ENCODE data around the gene SLC1A7.

The SLC1A7 gene

DNA sequence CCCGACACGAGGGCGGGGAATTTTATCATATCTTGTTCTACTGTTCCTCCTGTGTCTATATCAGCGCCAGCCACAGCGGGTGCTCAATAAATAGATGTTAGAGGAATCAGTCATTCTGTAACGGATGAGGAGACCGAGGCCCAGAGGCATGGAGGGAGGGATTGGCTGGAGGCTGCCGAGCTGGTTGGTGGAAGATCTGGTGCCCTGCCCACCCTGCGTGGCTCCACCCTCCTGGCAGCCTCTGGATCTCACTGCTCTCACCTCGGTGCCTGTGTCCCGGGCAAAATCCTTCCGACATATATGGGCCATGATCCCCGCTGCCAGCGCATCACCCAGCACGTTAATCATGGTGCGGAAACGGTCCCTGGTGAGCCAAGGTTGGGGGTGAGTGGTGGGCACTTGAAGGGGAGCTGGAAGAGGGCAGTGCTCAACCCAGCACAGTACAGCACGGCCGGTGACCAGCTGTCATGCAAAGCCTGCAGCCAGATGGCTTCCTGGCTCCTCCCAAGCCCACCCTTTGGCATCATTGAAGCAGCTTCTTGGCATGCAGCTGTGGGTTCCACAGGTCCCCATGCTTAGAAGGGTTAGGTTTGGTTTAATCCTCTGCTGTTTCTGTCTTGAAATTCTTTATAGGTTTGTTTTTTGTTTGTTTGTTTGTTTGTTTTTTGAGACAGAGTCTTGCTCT is 53.7 kb downstream of the SLC1A7 start:
- DNase-seq: no peak

DNA sequence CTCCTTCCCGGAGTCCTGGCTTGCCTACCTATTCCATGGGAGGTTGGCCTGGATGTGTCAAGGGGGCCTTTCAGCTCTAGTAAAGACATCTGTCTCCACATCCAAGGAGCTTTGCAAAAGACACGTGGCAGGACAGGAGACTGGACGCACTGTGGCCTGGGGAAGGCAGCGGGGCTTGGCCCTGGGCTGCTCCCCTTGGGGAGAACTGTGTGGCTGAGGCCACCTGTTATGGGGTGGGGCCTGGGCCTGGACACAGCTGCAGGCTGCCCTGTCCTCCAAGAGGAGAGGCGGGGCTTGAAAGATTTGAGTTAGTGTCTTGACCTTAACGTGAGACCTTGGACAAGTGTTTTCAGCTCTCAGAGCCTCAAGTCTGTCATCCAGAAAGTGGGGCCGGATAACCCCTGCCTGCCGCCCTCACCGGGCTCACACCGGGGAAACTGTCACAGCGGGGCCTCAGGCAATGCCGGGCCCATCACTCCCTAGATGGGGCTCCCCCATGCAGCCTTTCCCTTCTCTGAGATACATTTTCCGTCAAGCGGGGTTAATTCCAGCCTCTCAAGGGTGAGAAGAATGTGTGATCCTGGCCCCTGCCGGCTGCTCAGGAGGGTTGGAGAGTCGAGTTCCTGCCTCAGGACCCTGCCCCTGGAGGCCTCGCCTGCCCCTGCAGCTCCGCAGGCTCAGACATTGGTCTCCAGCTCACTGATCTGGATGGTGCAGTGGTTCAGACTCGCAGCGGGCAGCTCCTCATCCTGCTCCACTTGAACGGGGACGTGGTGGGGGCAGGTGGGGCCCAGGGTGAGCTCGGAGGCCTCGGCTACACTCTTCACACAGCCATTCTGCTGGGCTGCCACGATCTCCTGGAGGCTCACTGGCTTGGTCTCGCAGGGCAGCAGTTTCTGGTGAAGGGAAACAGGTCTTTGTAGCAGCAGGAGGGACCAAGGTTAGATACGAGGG is 54.8 kb downstream of the SLC1A7 start:
- no peak for DNase-seq

DNA sequence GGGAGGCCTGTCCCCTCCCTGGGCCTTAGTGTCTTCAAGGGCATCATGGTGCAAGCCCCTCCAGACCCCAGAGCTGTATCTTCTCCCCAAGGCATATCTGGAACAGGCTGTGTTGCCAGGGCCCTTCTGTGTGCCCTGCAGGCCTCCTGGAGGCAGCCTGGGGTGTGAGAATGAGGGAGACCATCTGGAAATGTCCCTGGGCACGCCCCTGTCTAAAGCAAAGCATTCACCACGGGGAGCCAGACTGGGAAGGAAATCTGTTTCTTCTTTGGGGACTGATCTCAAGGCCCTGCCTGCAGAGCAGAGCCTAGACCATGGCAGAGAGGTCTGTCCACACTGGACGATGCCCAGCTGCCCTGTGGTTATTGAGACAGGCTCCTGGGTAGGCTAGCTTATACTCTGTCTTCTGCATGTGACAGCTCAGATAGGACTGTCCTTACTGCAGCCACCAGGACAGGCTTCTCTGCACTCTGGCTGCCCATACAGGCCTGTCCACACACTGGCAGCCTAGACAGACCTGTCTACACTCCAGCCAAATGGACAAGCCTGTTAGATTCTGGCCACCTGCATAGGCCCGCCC is 55.9 kb downstream of the SLC1A7 start:
- no peak for DNase-seq

DNA sequence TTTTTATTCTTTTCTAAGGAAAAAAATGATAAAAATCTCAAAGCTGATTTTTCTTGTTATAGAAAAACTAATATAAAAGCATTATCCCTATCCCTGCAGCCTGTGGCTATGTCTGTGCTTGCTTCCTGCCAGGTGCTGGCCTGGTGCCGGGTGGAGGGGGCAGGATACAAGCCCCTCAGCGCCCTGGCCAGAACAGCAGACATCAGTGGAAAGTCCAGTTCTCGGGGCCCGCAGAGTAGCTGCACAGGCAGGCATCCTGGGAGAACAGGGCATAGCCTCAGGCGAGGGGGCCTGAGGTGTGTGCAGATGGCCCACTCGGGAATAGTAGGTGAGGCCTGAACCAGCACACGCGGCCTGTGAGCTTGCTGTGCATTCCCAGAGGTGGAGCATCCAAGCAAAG is 57.0 kb downstream of the SLC1A7 start:
- no peak for DNase-seq

DNA sequence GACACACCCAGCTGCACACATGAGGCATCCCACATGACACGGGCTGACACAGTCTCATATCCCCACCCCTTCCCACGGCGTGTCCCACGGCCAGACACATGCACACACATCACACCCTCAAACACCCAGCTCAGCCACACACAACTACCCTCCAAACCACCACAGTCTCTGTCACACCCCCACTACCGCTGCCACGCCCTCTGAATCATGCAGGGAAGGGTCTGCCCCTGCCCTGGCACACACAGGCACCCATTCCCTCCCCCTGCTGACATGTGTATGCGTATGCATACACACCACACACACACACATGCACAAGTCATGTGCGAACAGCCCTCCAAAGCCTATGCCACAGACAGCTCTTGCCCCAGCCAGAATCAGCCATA is 57.9 kb downstream of the SLC1A7 start:
- DNase-seq: no peak

DNA sequence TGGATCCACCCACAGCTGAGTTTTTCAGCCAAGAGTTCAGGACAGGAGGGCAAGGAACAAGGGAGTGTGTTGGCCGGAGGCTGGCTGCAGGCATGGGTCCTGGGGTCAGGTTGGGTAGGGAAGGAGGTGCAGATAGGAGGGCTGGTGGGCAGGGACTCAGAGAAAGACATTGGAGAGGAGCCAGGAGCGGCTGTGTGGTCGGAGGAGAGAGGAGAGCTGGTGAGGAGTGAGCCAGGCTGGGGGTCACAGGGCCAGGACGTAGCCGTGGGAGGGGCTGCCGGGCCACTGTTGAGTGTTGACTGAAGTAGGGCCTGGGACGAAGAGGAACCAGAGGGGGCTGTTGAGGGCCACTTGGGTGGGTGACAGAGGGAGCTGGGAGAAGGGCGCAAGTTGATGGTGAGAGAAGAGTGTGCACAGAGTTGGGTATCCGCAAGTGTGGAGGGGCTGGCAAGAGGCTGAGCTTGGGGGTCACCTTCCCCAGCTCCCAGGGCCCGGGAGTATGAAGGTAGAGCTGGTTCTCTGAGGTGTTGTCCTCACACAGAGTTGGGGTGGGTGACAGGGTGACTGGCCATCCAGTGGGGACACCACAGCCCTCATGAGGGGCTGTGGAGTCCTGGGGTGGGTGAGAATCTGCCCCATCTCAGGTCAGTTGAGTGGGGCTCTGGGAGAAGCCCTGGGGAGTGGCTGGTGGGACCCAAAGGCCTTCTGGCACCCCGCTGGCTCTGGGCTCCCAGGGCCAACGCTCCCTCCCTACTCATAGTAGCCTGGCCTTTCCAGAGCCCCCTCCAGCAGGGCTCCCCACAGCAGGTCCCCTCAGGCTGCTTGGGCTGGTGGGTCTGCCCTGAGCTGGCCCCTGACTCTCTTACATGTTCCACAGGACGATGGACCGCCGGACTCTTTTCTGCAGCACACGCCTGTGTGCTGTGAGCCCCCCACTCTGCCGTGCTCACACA is 58.5 kb downstream of the SLC1A7 start:
- DNase-seq: no peak

DNA sequence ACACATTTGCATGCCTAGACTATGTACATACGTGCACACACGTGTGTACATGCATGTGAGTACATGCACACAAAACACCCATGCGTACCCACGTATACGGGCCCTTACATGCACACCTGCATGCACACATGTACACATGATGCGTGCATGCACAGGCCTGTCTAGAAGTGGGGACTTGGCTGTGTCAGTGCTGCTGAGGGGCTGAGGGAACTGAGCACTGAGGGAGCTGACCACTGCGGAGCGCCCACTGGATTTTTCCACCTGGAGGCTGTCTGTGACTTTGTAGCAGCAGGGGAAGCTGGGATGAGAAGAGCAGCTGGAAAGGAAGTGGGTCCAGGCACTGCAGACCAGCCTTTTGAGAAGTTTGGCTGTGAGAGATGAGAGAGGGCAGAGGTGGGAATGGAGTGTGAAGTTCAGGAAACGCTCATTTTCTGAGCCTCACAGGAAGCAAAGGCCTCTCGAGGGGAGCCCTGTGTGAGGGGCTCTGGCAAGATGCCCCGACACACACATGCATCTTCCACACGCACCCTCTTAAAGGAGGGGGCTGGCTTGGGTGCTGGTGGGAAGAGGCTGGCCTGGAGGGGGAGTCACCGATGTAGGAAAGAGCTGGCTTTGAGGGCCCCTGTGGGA is 59.5 kb downstream of the SLC1A7 start:
- DNase-seq: no peak

DNA sequence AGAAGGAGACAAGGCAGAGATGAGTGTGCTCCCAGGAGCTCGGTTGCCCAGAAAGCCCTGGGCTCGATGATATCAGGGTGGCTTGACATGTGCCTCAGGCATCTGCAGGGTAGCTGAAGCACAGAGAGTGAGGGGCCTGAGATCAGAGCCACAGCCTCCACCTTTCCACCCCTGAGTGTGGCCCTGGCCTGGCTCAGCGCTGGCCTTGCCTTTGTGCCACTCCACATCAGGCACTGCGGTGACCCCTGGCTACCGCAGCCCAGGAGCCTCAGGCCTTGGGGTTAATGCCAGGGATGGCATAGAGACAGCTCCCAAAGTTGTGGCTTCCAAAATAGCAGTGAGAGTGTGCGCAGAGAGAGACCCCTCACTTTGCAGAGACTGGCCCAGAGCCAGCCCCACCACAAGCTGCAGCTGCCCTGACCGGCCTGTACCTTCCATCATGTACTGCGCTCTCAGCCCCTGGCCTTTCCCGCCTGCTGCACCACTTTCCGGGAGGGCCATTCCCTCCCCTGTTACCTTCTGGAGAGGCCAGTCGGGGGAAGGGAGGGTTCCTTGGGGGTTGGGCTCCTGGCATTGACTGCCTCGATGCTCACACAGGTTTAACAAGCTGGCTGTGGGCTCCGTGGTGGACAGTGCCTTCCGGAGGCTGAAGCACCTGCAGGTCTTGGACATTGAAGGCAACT is 60.9 kb downstream of the SLC1A7 start:
- no peak for DNase-seq

DNA sequence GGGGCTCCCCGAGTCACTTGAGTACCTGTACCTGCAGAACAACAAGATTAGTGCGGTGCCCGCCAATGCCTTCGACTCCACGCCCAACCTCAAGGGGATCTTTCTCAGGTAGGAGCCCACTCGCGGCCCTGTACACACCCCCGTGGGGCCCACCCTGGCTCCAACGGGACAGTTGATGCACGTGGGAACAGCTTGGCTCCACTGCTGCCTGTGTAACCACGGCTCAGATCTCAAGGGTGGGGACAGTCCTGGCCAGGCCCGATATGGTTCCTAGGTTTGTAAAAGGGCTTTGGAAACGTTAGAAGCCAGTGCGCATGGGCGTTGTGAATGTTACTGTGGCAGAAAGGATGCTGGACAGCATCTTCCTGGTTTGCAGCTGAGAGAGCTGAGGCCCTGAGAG is 61.7 kb downstream of the SLC1A7 start:
- DNase-seq: no peak

DNA sequence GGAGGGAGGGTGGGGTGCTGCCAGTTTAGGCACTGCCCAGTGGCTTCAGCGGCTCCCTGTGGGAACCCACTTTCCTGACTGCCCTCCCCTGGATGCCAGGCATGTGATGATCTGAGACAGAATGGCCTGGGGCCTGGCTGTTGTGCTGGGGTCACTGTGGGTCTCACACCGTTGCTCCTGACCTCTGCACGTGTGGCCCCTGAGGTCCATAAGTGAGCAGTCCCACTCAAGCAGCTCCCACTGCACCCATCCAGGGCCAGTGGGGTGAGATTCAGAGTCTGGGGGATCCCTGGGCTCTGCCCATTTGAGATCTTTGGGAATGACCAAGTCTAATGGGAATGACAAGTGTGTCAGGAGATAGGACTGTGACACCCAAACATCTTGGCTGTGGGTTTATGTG is 62.4 kb downstream of the SLC1A7 start:
- no peak for DNase-seq

DNA sequence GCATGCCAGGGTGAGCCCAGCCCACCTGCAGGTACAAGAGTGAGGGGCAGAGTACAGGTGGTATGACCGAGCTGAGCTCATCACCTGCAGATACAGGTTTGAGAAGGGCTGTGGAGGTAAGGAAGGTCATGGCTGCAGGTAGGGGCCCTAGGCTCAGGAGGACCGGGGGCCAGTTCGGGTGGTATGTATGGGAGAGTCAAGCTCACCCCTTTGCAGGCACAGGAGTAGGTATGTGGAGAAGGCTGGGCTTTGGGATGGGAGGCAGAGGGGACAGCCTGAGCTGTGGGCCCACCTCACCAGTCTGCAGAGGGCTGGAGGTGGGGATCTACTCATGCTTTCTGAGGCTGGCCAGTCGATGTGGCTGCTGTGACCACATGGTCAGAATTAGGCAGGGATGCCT is 63.2 kb downstream of the SLC1A7 start:
- DNase-seq: no peak

DNA sequence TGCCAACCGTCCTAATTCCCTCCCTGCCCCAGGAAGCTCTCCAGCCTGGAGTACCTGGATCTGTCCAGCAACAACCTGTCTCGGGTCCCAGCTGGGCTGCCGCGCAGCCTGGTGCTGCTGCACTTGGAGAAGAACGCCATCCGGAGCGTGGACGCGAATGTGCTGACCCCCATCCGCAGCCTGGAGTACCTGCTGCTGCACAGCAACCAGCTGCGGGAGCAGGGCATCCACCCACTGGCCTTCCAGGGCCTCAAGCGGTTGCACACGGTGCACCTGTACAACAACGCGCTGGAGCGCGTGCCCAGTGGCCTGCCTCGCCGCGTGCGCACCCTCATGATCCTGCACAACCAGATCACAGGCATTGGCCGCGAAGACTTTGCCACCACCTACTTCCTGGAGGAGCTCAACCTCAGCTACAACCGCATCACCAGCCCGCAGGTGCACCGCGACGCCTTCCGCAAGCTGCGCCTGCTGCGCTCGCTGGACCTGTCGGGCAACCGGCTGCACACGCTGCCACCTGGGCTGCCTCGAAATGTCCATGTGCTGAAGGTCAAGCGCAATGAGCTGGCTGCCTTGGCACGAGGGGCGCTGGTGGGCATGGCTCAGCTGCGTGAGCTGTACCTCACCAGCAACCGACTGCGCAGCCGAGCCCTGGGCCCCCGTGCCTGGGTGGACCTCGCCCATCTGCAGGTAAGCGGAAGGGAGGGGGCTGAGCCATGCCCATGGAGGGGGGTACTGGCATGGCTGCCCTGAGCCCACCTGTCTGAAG is 63.9 kb downstream of the SLC1A7 start:
- no peak for DNase-seq

DNA sequence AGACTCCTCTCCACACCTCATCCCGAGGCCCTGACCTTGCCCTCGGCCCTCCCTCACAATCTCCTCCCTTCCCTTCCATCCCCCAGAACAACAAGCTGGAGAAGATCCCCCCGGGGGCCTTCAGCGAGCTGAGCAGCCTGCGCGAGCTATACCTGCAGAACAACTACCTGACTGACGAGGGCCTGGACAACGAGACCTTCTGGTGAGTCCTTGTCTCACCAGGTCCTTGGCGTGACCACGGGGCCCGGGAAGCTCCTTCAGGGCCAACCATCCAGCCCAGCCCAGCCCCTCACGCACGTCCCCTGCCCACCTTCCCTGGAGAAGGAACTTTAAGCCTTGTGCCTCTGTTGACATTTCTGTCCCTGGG is 64.9 kb downstream of the SLC1A7 start:
- no peak for DNase-seq

DNA sequence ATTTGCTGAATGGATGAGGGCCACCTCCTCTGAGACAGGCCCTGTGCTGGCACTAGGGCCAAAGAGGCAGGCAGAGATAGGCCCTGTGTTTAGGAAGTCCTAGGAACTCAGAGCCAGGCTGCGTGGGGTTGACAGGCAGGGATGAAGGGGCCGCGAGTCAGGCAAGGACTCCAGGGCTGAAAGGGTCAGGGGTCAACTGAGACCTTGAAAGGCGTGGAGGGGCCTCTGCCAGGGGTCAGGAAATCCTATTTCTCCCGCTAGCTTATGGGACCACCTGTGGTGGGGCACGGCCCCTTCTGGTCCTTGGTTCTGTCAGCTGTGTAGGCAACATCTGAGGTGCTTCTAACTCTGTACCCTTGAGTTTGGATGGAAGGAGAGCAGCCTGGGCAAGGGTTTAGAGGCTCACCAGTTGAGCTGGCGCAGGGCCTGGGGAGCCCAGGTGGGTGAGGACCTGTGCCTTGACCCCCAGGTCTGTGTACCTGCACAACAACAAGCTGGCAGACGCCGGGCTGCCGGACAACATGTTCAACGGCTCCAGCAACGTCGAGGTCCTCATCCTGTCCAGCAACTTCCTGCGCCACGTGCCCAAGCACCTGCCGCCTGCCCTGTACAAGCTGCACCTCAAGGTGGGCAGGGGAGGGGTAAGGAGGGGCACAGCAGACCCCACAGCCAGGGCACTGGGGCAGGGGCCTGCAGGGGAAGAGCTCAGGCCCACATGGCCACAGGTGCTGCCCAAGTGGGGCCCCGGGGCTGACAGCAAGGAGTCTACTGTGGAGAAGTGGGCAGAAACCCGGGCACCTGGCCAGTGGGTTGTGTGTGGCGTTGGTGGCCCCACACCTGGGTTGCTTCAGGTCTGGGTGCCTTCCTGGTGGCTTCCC is 65.5 kb downstream of the SLC1A7 start:
- DNase-seq: no peak

DNA sequence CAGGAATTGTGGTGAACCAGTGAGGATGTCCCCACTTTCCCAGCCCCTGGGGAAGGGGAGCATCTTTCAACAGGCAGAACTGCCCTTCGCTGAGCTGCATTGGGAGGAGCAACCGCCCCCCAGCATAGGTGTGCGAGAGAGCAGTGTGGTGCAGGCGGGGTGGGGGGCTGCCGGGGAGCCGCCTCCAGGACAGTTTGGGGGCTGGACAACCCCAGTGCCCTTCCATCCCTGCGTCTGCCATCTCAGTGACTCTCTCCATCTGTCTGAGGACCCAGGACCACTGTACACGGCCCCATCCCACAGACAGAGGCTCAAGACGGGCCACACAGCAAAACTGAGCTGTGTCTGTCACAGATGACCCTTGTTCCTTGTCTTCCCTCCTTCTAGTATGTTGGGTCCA is 66.3 kb downstream of the SLC1A7 start:
- DNase-seq: no peak

DNA sequence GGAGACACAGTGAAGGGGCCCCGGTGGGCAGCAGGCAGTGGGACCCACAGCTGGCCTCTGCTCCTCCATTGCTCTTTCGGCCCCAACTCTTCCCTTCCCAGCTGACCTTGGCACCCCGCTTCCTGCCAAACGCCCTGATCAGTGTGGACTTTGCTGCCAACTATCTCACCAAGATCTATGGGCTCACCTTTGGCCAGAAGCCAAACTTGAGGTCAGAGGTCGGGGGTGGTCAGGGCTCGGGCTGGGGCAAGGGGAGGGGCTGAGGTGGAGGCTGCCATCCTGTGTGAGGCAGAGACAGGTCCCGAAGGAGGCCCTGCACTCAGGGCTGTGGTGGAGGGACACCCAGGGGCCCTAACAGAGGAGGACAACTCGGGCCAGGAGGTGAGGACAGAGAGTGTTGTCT is 66.7 kb downstream of the SLC1A7 start:
- DNase-seq: no peak

DNA sequence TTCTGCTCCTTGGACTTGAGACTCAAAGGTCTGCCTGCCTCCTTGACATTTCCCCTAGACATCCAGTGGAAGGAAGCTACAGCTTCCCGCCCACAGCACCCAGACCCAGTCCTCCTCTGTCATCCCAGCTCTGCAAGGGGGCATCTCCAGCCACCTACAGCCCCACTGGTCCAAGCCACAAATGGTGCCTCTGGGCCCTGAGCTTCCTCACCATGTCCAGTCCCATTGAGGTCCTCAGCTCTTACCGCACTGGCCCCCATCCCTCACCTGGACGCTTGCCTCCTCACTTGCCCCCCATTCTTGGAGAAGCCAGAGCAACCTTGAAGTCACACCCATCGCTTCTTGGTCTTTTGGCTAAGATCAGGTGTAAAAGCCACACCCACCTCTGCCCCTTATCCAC is 67.2 kb downstream of the SLC1A7 start:
- no peak for DNase-seq

DNA sequence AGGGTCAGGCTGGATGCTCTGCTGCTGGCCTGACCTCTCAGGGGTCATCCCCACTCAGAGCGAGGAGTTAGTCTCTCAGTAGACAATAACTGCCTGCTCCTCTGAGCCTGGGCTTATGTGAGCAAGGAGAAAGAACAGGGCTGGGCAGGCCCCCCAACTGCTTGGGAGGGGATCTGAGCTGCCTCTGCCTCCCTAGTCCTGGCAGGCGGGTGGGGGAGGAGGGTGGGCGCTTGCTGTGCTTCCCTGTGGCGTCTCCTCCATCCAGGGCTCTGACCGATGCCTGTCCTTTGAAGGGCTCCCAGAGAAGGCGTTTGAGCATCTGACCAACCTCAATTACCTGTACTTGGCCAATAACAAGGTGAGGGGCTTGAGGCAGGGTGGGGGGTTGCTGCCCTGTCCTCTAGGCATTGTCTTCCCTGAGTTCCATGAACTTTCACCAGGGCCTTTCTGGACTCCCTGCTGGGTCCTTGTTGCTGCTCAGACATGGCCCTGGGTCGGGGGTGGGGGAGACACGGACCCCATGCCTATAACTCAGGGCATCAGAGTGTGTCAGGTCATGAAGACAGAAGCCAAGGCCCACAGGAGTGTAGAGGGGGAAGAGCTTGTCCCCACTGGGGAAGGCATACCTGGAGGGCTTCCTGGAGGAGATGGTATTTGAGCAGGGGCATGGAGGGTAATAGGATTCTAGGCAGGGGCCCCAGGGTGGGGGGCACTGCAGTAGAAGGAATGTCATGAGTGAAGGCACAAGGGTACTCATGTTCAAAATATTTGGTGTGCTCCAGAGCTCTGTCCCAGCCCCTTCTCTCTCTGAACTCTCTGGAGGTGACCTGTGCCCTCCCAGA is 67.9 kb downstream of the SLC1A7 start:
- no peak for DNase-seq

DNA sequence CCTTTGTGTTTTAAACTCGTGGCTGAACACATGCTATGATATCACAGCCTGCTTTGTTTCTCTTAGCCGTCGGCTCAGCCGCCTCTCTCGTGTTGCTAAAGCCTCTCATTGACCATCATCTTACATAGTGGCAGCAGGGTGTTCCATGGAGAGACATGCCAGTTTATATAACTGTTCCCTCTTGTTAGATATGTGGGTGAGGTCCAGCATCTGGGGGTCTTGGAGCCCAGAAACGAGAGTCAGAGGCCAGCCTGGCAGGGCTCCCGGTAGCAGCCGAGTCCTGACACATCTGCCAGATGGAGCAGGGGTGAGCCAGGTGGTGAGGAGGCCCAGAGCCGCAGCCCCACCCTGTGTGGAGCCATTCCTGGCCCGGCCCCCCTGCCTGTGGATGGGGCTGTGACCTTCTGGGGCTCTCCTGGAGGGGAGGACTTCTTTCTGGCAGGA is 68.5 kb downstream of the SLC1A7 start:
- DNase-seq: no peak
